HEK293 (cell line): ENCODE data around the gene CKB.

Experiments
- KLF1 ChIP-seq: fragments of 450-650 bp; formaldehyde crosslinking; IDR thresholded peaks from 2 replicates; pipeline ENCODE4 v1.5.1; 2016; ENCODE audit warnings: missing biosample characterization, missing genetic modification characterization
- OSR2 ChIP-seq: fragments of 450-650 bp; formaldehyde crosslinking; IDR thresholded peaks from 2 replicates; pipeline ENCODE4 v1.5.1; 2016; ENCODE audit warnings: missing biosample characterization, missing genetic modification characterization
- PRDM4 ChIP-seq: fragments of 450-650 bp; formaldehyde crosslinking; IDR thresholded peaks from 2 replicates; pipeline ENCODE4 v1.5.1; 2017; ENCODE audit warnings: missing biosample characterization, missing genetic modification characterization
- REPIN1 ChIP-seq: fragments of 450-650 bp; formaldehyde crosslinking; IDR thresholded peaks from 2 replicates; pipeline ENCODE4 v1.5.1; 2017; ENCODE audit warnings: missing biosample characterization, missing genetic modification characterization, low read depth
- SCRT2 ChIP-seq: fragments of 450-650 bp; formaldehyde crosslinking; IDR thresholded peaks from 2 replicates; pipeline ENCODE4 v1.5.1; 2016; ENCODE audit warnings: missing biosample characterization, missing genetic modification characterization
- ZBTB17 ChIP-seq: fragments of 450-650 bp; formaldehyde crosslinking; IDR thresholded peaks from 2 replicates; pipeline ENCODE4 v1.5.1; 2016; ENCODE audit warnings: missing biosample characterization, missing genetic modification characterization
- ZBTB20 ChIP-seq: fragments of 450-650 bp; formaldehyde crosslinking; IDR thresholded peaks from 2 replicates; pipeline ENCODE4 v1.5.1; 2016; ENCODE audit warnings: missing biosample characterization, missing genetic modification characterization
- ZNF10 ChIP-seq: fragments of 450-650 bp; formaldehyde crosslinking; IDR thresholded peaks from 2 replicates; pipeline ENCODE4 v1.5.1; 2017; ENCODE audit warnings: missing biosample characterization, missing genetic modification characterization
- ZNF202 ChIP-seq: fragments of 450-650 bp; formaldehyde crosslinking; IDR thresholded peaks from 2 replicates; pipeline ENCODE4 v1.5.1; 2016; ENCODE audit warnings: missing biosample characterization, missing genetic modification characterization, borderline replicate concordance
- ZNF324 ChIP-seq: fragments of 450-650 bp; formaldehyde crosslinking; IDR thresholded peaks from 2 replicates; pipeline ENCODE4 v1.5.1; 2016; ENCODE audit warnings: missing biosample characterization, missing genetic modification characterization
- ZNF350 ChIP-seq: fragments of 450-650 bp; formaldehyde crosslinking; IDR thresholded peaks from 2 replicates; pipeline ENCODE4 v1.5.0; 2017; ENCODE audit warnings: missing biosample characterization, mild to moderate bottlenecking, missing genetic modification characterization
- ZNF571 ChIP-seq: fragments of 450-650 bp; formaldehyde crosslinking; IDR thresholded peaks from 2 replicates; pipeline ENCODE4 v1.5.0; 2017; ENCODE audit warnings: missing biosample characterization, missing genetic modification characterization
- ZNF596 ChIP-seq: fragments of 450-650 bp; IDR thresholded peaks from 2 replicates; pipeline ENCODE4 v1.5.0; 2018; ENCODE audit warnings: missing biosample characterization, mild to moderate bottlenecking, missing genetic modification characterization, moderate library complexity
- ZNF624 ChIP-seq: fragments of 450-650 bp; formaldehyde crosslinking; IDR thresholded peaks from 2 replicates; pipeline ENCODE4 v1.5.1; 2017; ENCODE audit warnings: missing biosample characterization, missing genetic modification characterization
- ZNF670 ChIP-seq: fragments of 450-650 bp; formaldehyde crosslinking; IDR thresholded peaks from 2 replicates; pipeline ENCODE4 v1.5.1; 2016; ENCODE audit warnings: missing biosample characterization, missing genetic modification characterization, low read depth
- ZNF707 ChIP-seq: fragments of 450-650 bp; formaldehyde crosslinking; IDR thresholded peaks from 2 replicates; pipeline ENCODE4 v1.5.1; 2016; ENCODE audit warnings: missing biosample characterization, missing genetic modification characterization
- ZNF768 ChIP-seq: fragments of 450-650 bp; formaldehyde crosslinking; IDR thresholded peaks from 2 replicates; pipeline ENCODE4 v1.5.1; 2018; ENCODE audit warnings: missing biosample characterization, mild to moderate bottlenecking, missing genetic modification characterization
- ZNF837 ChIP-seq: fragments of 450-650 bp; formaldehyde crosslinking; IDR thresholded peaks from 2 replicates; pipeline ENCODE4 v1.5.1; 2016; ENCODE audit warnings: missing biosample characterization, missing genetic modification characterization
- ZSCAN30 ChIP-seq: fragments of 450-650 bp; IDR thresholded peaks from 2 replicates; pipeline ENCODE4 v1.5.1; 2018; ENCODE audit warnings: missing biosample characterization, mild to moderate bottlenecking, missing genetic modification characterization, moderate library complexity
- TF ChIP-seq, protein P1 (sequence below): fragments of 450-650 bp; formaldehyde crosslinking; IDR thresholded peaks from 2 replicates; pipeline ENCODE4 v1.5.1; 2016; ENCODE audit warnings: missing biosample characterization, missing genetic modification characterization
- TF ChIP-seq, protein P2 (sequence below): fragments of 450-650 bp; formaldehyde crosslinking; IDR thresholded peaks from 2 replicates; pipeline ENCODE4 v1.5.1; 2016; ENCODE audit warnings: missing biosample characterization, missing genetic modification characterization
- TF ChIP-seq, protein P3 (sequence below): fragments of 450-650 bp; formaldehyde crosslinking; IDR thresholded peaks from 2 replicates; pipeline ENCODE4 v1.5.1; 2017; ENCODE audit warnings: missing biosample characterization, missing genetic modification characterization
- TF ChIP-seq, protein P4 (sequence below): fragments of 450-650 bp; formaldehyde crosslinking; IDR thresholded peaks from 2 replicates; pipeline ENCODE4 v1.5.1; 2016; ENCODE audit warnings: missing biosample characterization, missing genetic modification characterization
- TF ChIP-seq, protein P5 (sequence below): fragments of 450-650 bp; formaldehyde crosslinking; IDR thresholded peaks from 2 replicates; pipeline ENCODE4 v1.5.1; 2016; ENCODE audit warnings: missing biosample characterization, missing genetic modification characterization
- TF ChIP-seq, protein P6 (sequence below): fragments of 450-650 bp; formaldehyde crosslinking; IDR thresholded peaks from 2 replicates; pipeline ENCODE4 v1.5.1; 2016; ENCODE audit warnings: missing biosample characterization, missing genetic modification characterization

Gene CKB

GRCh38 chr14:103528587-103529382 lies 6.2 kb upstream of the CKB start, which contains the start of gene TRMT61A (continued):
- TF ChIP-seq, protein P1, sequence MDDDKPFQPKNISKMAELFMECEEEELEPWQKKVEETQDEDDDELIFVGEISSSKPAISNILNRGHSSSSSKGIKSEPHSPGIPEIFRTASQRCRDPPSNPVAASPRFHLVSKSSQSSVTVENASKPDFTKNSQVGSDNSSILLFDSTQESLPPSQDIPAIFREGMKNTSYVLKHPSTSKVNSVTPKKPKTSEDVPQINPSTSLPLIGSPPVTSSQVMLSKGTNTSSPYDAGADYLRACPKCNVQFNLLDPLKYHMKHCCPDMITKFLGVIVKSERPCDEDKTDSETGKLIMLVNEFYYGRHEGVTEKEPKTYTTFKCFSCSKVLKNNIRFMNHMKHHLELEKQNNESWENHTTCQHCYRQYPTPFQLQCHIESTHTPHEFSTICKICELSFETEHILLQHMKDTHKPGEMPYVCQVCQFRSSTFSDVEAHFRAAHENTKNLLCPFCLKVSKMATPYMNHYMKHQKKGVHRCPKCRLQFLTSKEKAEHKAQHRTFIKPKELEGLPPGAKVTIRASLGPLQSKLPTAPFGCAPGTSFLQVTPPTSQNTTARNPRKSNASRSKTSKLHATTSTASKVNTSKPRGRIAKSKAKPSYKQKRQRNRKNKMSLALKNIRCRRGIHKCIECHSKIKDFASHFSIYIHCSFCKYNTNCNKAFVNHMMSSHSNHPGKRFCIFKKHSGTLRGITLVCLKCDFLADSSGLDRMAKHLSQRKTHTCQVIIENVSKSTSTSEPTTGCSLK, result no peak
- TF ChIP-seq, protein P2, sequence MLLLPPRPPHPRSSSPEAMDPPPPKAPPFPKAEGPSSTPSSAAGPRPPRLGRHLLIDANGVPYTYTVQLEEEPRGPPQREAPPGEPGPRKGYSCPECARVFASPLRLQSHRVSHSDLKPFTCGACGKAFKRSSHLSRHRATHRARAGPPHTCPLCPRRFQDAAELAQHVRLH (tag by site-specific recombination), result no peak
- no peak for TF ChIP-seq OSR2 (tag by site-specific recombination)
- TF ChIP-seq ZNF707 (tag by site-specific recombination), result no peak
- no peak for TF ChIP-seq ZNF624
- TF ChIP-seq ZNF350 (tag by site-specific recombination), result no peak
- no peak for TF ChIP-seq ZNF596 (tag by site-specific recombination)
- TF ChIP-seq ZNF837 (tag by site-specific recombination), result no peak
- TF ChIP-seq ZNF768, result peak; percentile 97; the same call in 1 of the 2 replicates
- TF ChIP-seq, protein P3, sequence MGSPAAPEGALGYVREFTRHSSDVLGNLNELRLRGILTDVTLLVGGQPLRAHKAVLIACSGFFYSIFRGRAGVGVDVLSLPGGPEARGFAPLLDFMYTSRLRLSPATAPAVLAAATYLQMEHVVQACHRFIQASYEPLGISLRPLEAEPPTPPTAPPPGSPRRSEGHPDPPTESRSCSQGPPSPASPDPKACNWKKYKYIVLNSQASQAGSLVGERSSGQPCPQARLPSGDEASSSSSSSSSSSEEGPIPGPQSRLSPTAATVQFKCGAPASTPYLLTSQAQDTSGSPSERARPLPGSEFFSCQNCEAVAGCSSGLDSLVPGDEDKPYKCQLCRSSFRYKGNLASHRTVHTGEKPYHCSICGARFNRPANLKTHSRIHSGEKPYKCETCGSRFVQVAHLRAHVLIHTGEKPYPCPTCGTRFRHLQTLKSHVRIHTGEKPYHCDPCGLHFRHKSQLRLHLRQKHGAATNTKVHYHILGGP, result no peak
- TF ChIP-seq KLF1, result 0 out of 2 replicates have a peak, but pooled peaks have one; percentile 16
- TF ChIP-seq, protein P4, sequence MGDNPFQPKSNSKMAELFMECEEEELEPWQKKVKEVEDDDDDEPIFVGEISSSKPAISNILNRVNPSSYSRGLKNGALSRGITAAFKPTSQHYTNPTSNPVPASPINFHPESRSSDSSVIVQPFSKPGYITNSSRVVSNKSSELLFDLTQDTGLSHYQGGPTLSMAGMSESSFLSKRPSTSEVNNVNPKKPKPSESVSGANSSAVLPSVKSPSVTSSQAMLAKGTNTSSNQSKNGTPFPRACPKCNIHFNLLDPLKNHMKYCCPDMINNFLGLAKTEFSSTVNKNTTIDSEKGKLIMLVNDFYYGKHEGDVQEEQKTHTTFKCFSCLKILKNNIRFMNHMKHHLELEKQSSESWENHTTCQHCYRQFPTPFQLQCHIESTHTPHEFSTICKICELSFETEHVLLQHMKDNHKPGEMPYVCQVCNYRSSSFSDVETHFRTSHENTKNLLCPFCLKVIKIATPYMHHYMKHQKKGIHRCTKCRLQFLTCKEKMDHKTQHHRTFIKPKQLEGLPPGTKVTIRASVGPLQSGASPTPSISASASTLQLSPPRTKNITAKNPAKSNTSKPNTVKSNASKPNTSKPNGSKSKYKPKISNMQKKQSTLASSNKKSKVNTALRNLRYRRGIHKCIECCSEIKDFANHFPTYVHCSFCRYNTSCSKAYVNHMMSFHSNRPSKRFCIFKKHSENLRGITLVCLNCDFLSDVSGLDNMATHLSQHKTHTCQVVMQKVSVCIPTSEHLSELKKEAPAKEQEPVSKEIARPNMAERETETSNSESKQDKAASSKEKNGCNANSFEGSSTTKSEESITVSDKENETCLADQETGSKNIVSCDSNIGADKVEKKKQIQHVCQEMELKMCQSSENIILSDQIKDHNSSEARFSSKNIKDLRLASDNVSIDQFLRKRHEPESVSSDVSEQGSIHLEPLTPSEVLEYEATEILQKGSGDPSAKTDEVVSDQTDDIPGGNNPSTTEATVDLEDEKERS (tag by site-specific recombination), result no peak
- TF ChIP-seq ZNF202 (tag by site-specific recombination), result no peak
- TF ChIP-seq ZBTB20 (tag by site-specific recombination), result no peak
- 0 out of 2 replicates have a peak, but pooled peaks have one; percentile 51 for TF ChIP-seq ZNF324 (tag by site-specific recombination)
- peak; percentile 54 for TF ChIP-seq ZSCAN30 (tag by site-specific recombination)
- no peak for TF ChIP-seq PRDM4
- no peak for TF ChIP-seq SCRT2 (tag by site-specific recombination)
- no peak for TF ChIP-seq ZNF670 (tag by site-specific recombination)
- peak; percentile 34; the same call in 1 of the 2 replicates for TF ChIP-seq ZBTB17 (tag by site-specific recombination)
- TF ChIP-seq, protein P5, sequence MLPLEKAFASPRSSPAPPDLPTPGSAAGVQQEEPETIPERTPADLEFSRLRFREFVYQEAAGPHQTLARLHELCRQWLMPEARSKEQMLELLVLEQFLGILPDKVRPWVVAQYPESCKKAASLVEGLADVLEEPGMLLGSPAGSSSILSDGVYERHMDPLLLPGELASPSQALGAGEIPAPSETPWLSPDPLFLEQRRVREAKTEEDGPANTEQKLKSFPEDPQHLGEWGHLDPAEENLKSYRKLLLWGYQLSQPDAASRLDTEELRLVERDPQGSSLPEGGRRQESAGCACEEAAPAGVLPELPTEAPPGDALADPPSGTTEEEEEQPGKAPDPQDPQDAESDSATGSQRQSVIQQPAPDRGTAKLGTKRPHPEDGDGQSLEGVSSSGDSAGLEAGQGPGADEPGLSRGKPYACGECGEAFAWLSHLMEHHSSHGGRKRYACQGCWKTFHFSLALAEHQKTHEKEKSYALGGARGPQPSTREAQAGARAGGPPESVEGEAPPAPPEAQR (tag by site-specific recombination), result no peak
- TF ChIP-seq ZNF571 (tag by site-specific recombination), result no peak
- TF ChIP-seq REPIN1 (tag by site-specific recombination), result no peak
- TF ChIP-seq, protein P6, sequence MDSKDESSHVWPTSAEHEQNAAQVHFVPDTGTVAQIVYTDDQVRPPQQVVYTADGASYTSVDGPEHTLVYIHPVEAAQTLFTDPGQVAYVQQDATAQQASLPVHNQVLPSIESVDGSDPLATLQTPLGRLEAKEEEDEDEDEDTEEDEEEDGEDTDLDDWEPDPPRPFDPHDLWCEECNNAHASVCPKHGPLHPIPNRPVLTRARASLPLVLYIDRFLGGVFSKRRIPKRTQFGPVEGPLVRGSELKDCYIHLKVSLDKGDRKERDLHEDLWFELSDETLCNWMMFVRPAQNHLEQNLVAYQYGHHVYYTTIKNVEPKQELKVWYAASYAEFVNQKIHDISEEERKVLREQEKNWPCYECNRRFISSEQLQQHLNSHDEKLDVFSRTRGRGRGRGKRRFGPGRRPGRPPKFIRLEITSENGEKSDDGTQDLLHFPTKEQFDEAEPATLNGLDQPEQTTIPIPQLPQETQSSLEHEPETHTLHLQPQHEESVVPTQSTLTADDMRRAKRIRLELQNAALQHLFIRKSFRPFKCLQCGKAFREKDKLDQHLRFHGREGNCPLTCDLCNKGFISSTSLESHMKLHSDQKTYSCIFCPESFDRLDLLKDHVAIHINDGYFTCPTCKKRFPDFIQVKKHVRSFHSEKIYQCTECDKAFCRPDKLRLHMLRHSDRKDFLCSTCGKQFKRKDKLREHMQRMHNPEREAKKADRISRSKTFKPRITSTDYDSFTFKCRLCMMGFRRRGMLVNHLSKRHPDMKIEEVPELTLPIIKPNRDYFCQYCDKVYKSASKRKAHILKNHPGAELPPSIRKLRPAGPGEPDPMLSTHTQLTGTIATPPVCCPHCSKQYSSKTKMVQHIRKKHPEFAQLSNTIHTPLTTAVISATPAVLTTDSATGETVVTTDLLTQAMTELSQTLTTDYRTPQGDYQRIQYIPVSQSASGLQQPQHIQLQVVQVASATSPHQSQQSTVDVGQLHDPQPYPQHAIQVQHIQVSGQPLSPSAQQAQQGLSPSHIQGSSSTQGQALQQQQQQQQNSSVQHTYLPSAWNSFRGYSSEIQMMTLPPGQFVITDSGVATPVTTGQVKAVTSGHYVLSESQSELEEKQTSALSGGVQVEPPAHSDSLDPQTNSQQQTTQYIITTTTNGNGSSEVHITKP (tag by site-specific recombination), result peak; percentile 31; the same call in 1 of the 2 replicates
- TF ChIP-seq ZNF10 (tag by site-specific recombination), result no peak
